CD4-positive, alpha-beta T cell treated with Interleukin-4 for 4 hours (primary cell): Measurements from ENCODE around the gene MLANA.
"Not testable (repeated sequence)": the region's sequence is repeated elsewhere in the genome, so short reads cannot be mapped to it uniquely, and the experiment has no call there.

Experiments
- DNase-seq: peaks from one replicate; pipeline ENCODE4 v3.0.0-alpha.2; 2020

MLANA gene

GRCh38 chr9:5870691-5871090 lies 20.0 kb upstream of the MLANA start:
- DNase-seq: no peak

GRCh38 chr9:5871785-5872184 lies 18.9 kb upstream of the MLANA start:
- no peak for DNase-seq

- no peak for DNase-seq
These were observed 18.2 kb upstream of the MLANA start for GRCh38 chr9:5872511-5872910.

GRCh38 chr9:5873439-5873838 lies 17.2 kb upstream of the MLANA start:
- no peak for DNase-seq

- DNase-seq: no peak
These were observed 16.6 kb upstream of the MLANA start for GRCh38 chr9:5874048-5874447.

- DNase-seq: no peak
These were observed 14.7 kb upstream of the MLANA start for GRCh38 chr9:5876026-5876425.

- no peak for DNase-seq
These were observed 14.0 kb upstream of the MLANA start for GRCh38 chr9:5876711-5877110.

- DNase-seq: peak; percentile 8
These were observed 11.1 kb upstream of the MLANA start for GRCh38 chr9:5879419-5880181.

- DNase-seq: not testable (repeated sequence)
These were observed 8.3 kb upstream of the MLANA start for GRCh38 chr9:5882244-5883012.

- DNase-seq: no peak
These were observed 6.5 kb upstream of the MLANA start for GRCh38 chr9:5884191-5884590.

GRCh38 chr9:5886114-5886939 lies 4.4 kb upstream of the MLANA start:
- peak; percentile 78 for DNase-seq

GRCh38 chr9:5892456-5893133 lies 1.9 kb downstream of the MLANA start:
- no peak for DNase-seq

GRCh38 chr9:5893134-5893505 lies 2.4 kb downstream of the MLANA start:
- no peak for DNase-seq

GRCh38 chr9:5893591-5894236 lies 3.0 kb downstream of the MLANA start:
- DNase-seq: no peak

- no peak for DNase-seq
These were observed 3.7 kb downstream of the MLANA start for GRCh38 chr9:5894237-5894959.

GRCh38 chr9:5895782-5896181 lies 5.1 kb downstream of the MLANA start:
- DNase-seq: no peak

- no peak for DNase-seq
These were observed 6.2 kb downstream of the MLANA start for GRCh38 chr9:5896863-5897262.

- DNase-seq: no peak
These were observed 7.2 kb downstream of the MLANA start for GRCh38 chr9:5897851-5898250.

- no peak for DNase-seq
These were observed 8.6 kb downstream of the MLANA start for GRCh38 chr9:5899292-5899691.

GRCh38 chr9:5900622-5901021 lies 9.9 kb downstream of the MLANA start:
- DNase-seq: no peak

- no peak for DNase-seq
These were observed 11.7 kb downstream of the MLANA start for GRCh38 chr9:5902377-5902776.

GRCh38 chr9:5908918-5909317 lies 18.2 kb downstream of the MLANA start:
- DNase-seq: no peak
